Uterus (tissue), 2 donors: ENCODE data around the gene RPL38.

ENCODE experiments used
- CTCF ChIP-seq, 4 experiments: fragments of 200-600 bp in 2 of 4; fragments of 450-650 bp in 2 of 4; sonication (generic) in 2 of 4; IDR thresholded peaks; one replicate each; pipeline ENCODE4 v1.5.1; 2016 to 2019; ENCODE audit warnings: antibody characterized with exemption in 4 of 4, mild to moderate bottlenecking in 2 of 4, moderate library complexity in 1 of 4
- POLR2A ChIP-seq, 2 donors: fragments of 450-650 bp; IDR thresholded peaks; one replicate each; pipeline ENCODE4 v1.6.1; 2016; ENCODE audit warnings: antibody characterized with exemption in 2 of 2, mild to moderate bottlenecking in 1 of 2, moderate library complexity in 1 of 2

- TF ChIP-seq CTCF (IDR thresholded peaks at IDR 0.05) (no peak), POLR2A (IDR thresholded peaks at IDR 0.05) (no peak)
Observed at GRCh38 chr17:74220219-74220618, 16.7 kb downstream of the RPL38 start.
